ENCODE measurements around the gene RTN4R.
"Not testable (repeated sequence)": the region's sequence is repeated elsewhere in the genome, so short reads cannot be mapped to it uniquely, and the experiment has no call there.

The RTN4R gene

GRCh38 chr22:20290578-20291248, 22.6 kb upstream of the RTN4R start:
- Histone ChIP-seq H3K27me3 (ENCODE audit: insufficient read depth, low read length, poor library complexity, severe bottlenecking) (no peaks in the 10 kb centered on the region), H2AFZ (ENCODE audit: low read length) (no peak overlapping the region), H3K9ac (ENCODE audit: low read depth, low read length, poor library complexity, severe bottlenecking) (no peak overlapping the region), H3K9me3 (ENCODE audit: insufficient read depth, low read depth, low read length) (no peaks in the 10 kb centered on the region), H3K9me2 (replicated peaks; ENCODE audit: low read depth, low read length) (no peaks in the 10 kb centered on the region), H3K4me1 (ENCODE audit: insufficient read depth, low read length, poor library complexity, severe bottlenecking) (no peaks in the 10 kb centered on the region), H4K20me1 (ENCODE audit: insufficient read depth, low read length, poor library complexity, severe bottlenecking) (no peaks in the 10 kb centered on the region), H3K4me2 (ENCODE audit: low read depth, low read length, poor library complexity, severe bottlenecking) (no peak overlapping the region), H3K4me3 (ENCODE audit: low read length, poor library complexity, severe bottlenecking) (no peak overlapping the region), H3K79me2 (ENCODE audit: insufficient read depth, low read length) (no peaks in the 10 kb centered on the region), H3K36me3 (ENCODE audit: insufficient read depth, low read length) (no peaks in the 10 kb centered on the region), H3F3A (ENCODE audit: low read depth) (no peaks in the 10 kb centered on the region)
- no peak for TF ChIP-seq EZH2phosphoT487 (IDR thresholded peaks at IDR 0.05; ENCODE audit: borderline replicate concordance)
- no peak for TF ChIP-seq CTCF (conservative IDR thresholded peaks at IDR 0.05; ENCODE audit: low read length)

- Histone ChIP-seq H3K27me3 (ENCODE audit: insufficient read depth, low read length, poor library complexity, severe bottlenecking) (no peaks in the 10 kb centered on the region), H3K9ac (ENCODE audit: low read depth, low read length, poor library complexity, severe bottlenecking) (no peak overlapping the region), H3K4me2 (ENCODE audit: low read depth, low read length, poor library complexity, severe bottlenecking) (no peak overlapping the region), H3K4me1 (ENCODE audit: insufficient read depth, low read length, poor library complexity, severe bottlenecking) (no peaks in the 10 kb centered on the region), H3K9me2 (replicated peaks; ENCODE audit: low read depth, low read length) (no peaks in the 10 kb centered on the region), H4K20me1 (ENCODE audit: insufficient read depth, low read length, poor library complexity, severe bottlenecking) (no peaks in the 10 kb centered on the region), H3F3A (ENCODE audit: low read depth) (no peaks in the 10 kb centered on the region), H3K9me3 (ENCODE audit: insufficient read depth, low read depth, low read length) (no peaks in the 10 kb centered on the region), H3K36me3 (ENCODE audit: insufficient read depth, low read length) (no peaks in the 10 kb centered on the region), H3K4me3 (ENCODE audit: low read length, poor library complexity, severe bottlenecking) (no peak overlapping the region), H2AFZ (ENCODE audit: low read length) (no peak overlapping the region), H3K79me2 (ENCODE audit: insufficient read depth, low read length) (no peaks in the 10 kb centered on the region)
- TF ChIP-seq CTCF (conservative IDR thresholded peaks at IDR 0.05; ENCODE audit: low read length) (no peak), EZH2phosphoT487 (IDR thresholded peaks at IDR 0.05; ENCODE audit: borderline replicate concordance) (no peak)
These were observed 21.9 kb upstream of the RTN4R start for GRCh38 chr22:20290045-20290392.

GRCh38 chr22:20289182-20290044, 21.3 kb upstream of the RTN4R start:
- not testable (repeated sequence) for H3K27me3 ChIP-seq (ENCODE audit: insufficient read depth, low read length, poor library complexity, severe bottlenecking); H3K9me3 ChIP-seq (ENCODE audit: insufficient read depth, low read depth, low read length); H2AFZ ChIP-seq (ENCODE audit: low read length); H3K4me2 ChIP-seq (ENCODE audit: low read depth, low read length, poor library complexity, severe bottlenecking); H3K4me1 ChIP-seq (ENCODE audit: insufficient read depth, low read length, poor library complexity, severe bottlenecking); H3K9me2 ChIP-seq (replicated peaks; ENCODE audit: low read depth, low read length); H3K36me3 ChIP-seq (ENCODE audit: insufficient read depth, low read length); H3K9ac ChIP-seq (ENCODE audit: low read depth, low read length, poor library complexity, severe bottlenecking); H3F3A ChIP-seq (ENCODE audit: low read depth); H4K20me1 ChIP-seq (ENCODE audit: insufficient read depth, low read length, poor library complexity, severe bottlenecking); H3K79me2 ChIP-seq (ENCODE audit: insufficient read depth, low read length); H3K4me3 ChIP-seq (ENCODE audit: low read length, poor library complexity, severe bottlenecking)

- not testable (repeated sequence) for H3K4me3 ChIP-seq (ENCODE audit: low read length, poor library complexity, severe bottlenecking); H4K20me1 ChIP-seq (ENCODE audit: insufficient read depth, low read length, poor library complexity, severe bottlenecking); H3K36me3 ChIP-seq (ENCODE audit: insufficient read depth, low read length); H3K4me1 ChIP-seq (ENCODE audit: insufficient read depth, low read length, poor library complexity, severe bottlenecking); H3F3A ChIP-seq (ENCODE audit: low read depth); H3K79me2 ChIP-seq (ENCODE audit: insufficient read depth, low read length); H3K9ac ChIP-seq (ENCODE audit: low read depth, low read length, poor library complexity, severe bottlenecking); H3K4me2 ChIP-seq (ENCODE audit: low read depth, low read length, poor library complexity, severe bottlenecking); H3K9me3 ChIP-seq (ENCODE audit: insufficient read depth, low read depth, low read length); H2AFZ ChIP-seq (ENCODE audit: low read length); H3K27me3 ChIP-seq (ENCODE audit: insufficient read depth, low read length, poor library complexity, severe bottlenecking); H3K9me2 ChIP-seq (replicated peaks; ENCODE audit: low read depth, low read length)
These were observed 18.8 kb upstream of the RTN4R start for GRCh38 chr22:20286784-20287423.

GRCh38 chr22:20286312-20286660, 18.2 kb upstream of the RTN4R start:
- not testable (repeated sequence) for H3K4me1 ChIP-seq (ENCODE audit: insufficient read depth, low read length, poor library complexity, severe bottlenecking); H3K9me2 ChIP-seq (replicated peaks; ENCODE audit: low read depth, low read length); H3K4me2 ChIP-seq (ENCODE audit: low read depth, low read length, poor library complexity, severe bottlenecking); H4K20me1 ChIP-seq (ENCODE audit: insufficient read depth, low read length, poor library complexity, severe bottlenecking); H3F3A ChIP-seq (ENCODE audit: low read depth); H2AFZ ChIP-seq (ENCODE audit: low read length); H3K9me3 ChIP-seq (ENCODE audit: insufficient read depth, low read depth, low read length); H3K36me3 ChIP-seq (ENCODE audit: insufficient read depth, low read length); H3K79me2 ChIP-seq (ENCODE audit: insufficient read depth, low read length); H3K27me3 ChIP-seq (ENCODE audit: insufficient read depth, low read length, poor library complexity, severe bottlenecking); H3K9ac ChIP-seq (ENCODE audit: low read depth, low read length, poor library complexity, severe bottlenecking); H3K4me3 ChIP-seq (ENCODE audit: low read length, poor library complexity, severe bottlenecking)

Data from Loucy (cell line).